RWPE2 (cell line): ENCODE data around the gene CPA4.

Experiments used
- ATAC-seq: fragments of 200-7000 bp; cut with Tn5 transposase; 3 replicates; pipeline ENCODE4 v1.9.1; 2021; ENCODE audit warnings: low read depth
- DNase-seq: peaks from one replicate; pipeline ENCODE4 v3.0.0-alpha.2; 2020; ENCODE audit warnings: low spot score
- H3K27ac ChIP-seq: fragments of 450-650 bp; 2 replicates; pipeline ENCODE4 v1.5.1; 2017; ENCODE audit warnings: mild to moderate bottlenecking; ENCODE audit not compliant: poor library complexity, severe bottlenecking
- H3K27me3 ChIP-seq: fragments of 250-450 bp; sonication (Bioruptor Pico); 2 replicates; pipeline ENCODE4 v1.5.1; 2021; ENCODE audit warnings: mild to moderate bottlenecking, moderate library complexity; ENCODE audit not compliant: insufficient read depth, poor library complexity, severe bottlenecking
- H3K36me3 ChIP-seq: fragments of 250-450 bp; sonication (Bioruptor Pico); 2 replicates; pipeline ENCODE4 v1.5.1; 2020; ENCODE audit warnings: low read depth, mild to moderate bottlenecking, moderate library complexity
- H3K4me1 ChIP-seq: fragments of 250-450 bp; sonication (Bioruptor Pico); 2 replicates; pipeline ENCODE4 v1.5.1; 2021; ENCODE audit warnings: mild to moderate bottlenecking, moderate library complexity; ENCODE audit not compliant: insufficient read depth, poor library complexity, severe bottlenecking
- H3K4me3 ChIP-seq: fragments of 250-450 bp; sonication (Bioruptor Pico); 2 replicates; pipeline ENCODE4 v1.5.1; 2021; ENCODE audit warnings: mild to moderate bottlenecking, moderate library complexity; ENCODE audit not compliant: severe bottlenecking
- H3K9me3 ChIP-seq: fragments of 250-450 bp; sonication (Bioruptor Pico); 2 replicates; pipeline ENCODE4 v1.5.1; 2021; ENCODE audit warnings: mild to moderate bottlenecking, moderate library complexity; ENCODE audit not compliant: severe bottlenecking
- CTCF ChIP-seq: fragments of 450-650 bp; IDR thresholded peaks from one replicate; pipeline ENCODE4 v1.5.1; 2017; ENCODE audit warnings: mild to moderate bottlenecking, moderate library complexity; ENCODE audit not compliant: poor library complexity, severe bottlenecking

CPA4 gene

GRCh38 chr7:130302649-130303048, 9.7 kb downstream of the CPA4 start:
- Histone ChIP-seq H3K27me3 (no peaks in the 10 kb centered on the region), H3K4me3 (no peak overlapping the region), H3K4me1 (no peaks in the 10 kb centered on the region), H3K36me3 (peaks cover 73% of the 10 kb centered on the region), H3K27ac (no peak overlapping the region), H3K9me3 (no peaks in the 10 kb centered on the region)
- no peak for TF ChIP-seq CTCF
- no peak for ATAC-seq
- no peak for DNase-seq

GRCh38 chr7:130303127-130303526, 10.2 kb downstream of the CPA4 start:
- Histone ChIP-seq H3K4me1 (no peaks in the 10 kb centered on the region), H3K9me3 (no peaks in the 10 kb centered on the region), H3K36me3 (peaks cover 73% of the 10 kb centered on the region), H3K4me3 (no peak overlapping the region), H3K27ac (no peak overlapping the region), H3K27me3 (no peaks in the 10 kb centered on the region)
- ATAC-seq (no peak), DNase-seq (no peak)
- no peak for TF ChIP-seq CTCF

GRCh38 chr7:130303551-130303950, 10.6 kb downstream of the CPA4 start:
- peaks cover 69% of the 10 kb centered on the region for H3K36me3 ChIP-seq
- no peaks in the 10 kb centered on the region for H3K4me1 ChIP-seq
- ATAC-seq (no peak), DNase-seq (no peak)
- H3K27me3 ChIP-seq, result no peaks in the 10 kb centered on the region
- no peak for TF ChIP-seq CTCF
- H3K4me3 ChIP-seq, result no peak overlapping the region
- H3K9me3 ChIP-seq, result no peaks in the 10 kb centered on the region
- H3K27ac ChIP-seq, result no peak overlapping the region

GRCh38 chr7:130303982-130304381, 11.0 kb downstream of the CPA4 start:
- ATAC-seq (no peak), DNase-seq (no peak)
- Histone ChIP-seq H3K36me3 (peaks cover 65% of the 10 kb centered on the region), H3K27ac (no peak overlapping the region), H3K4me1 (no peaks in the 10 kb centered on the region), H3K27me3 (no peaks in the 10 kb centered on the region), H3K4me3 (no peak overlapping the region), H3K9me3 (no peaks in the 10 kb centered on the region)
- TF ChIP-seq CTCF, result no peak

- H3K4me1 ChIP-seq, result no peaks in the 10 kb centered on the region
- no peaks in the 10 kb centered on the region for H3K9me3 ChIP-seq
- H3K27me3 ChIP-seq, result no peaks in the 10 kb centered on the region
- DNase-seq (no peak), ATAC-seq (no peak)
- H3K4me3 ChIP-seq, result no peak overlapping the region
- no peak overlapping the region for H3K27ac ChIP-seq
- no peak for TF ChIP-seq CTCF
- H3K36me3 ChIP-seq, result peaks cover 63% of the 10 kb centered on the region
Measured at GRCh38 chr7:130304878-130305277, 11.9 kb downstream of the CPA4 start.
